CD4-positive, alpha-beta T cell treated with Interleukin-6 at 100 ng/mL for 8 hours (primary cell): ENCODE results near the gene ADAMTSL5.
"Not testable (repeated sequence)": the region's sequence is repeated elsewhere in the genome, so short reads cannot be mapped to it uniquely, and the experiment has no call there.

Experiments used
- DNase-seq: peaks from one replicate; pipeline ENCODE4 v3.0.0-alpha.2; 2020; ENCODE audit warnings: mixed read lengths, low spot score

ADAMTSL5 gene

DNA sequence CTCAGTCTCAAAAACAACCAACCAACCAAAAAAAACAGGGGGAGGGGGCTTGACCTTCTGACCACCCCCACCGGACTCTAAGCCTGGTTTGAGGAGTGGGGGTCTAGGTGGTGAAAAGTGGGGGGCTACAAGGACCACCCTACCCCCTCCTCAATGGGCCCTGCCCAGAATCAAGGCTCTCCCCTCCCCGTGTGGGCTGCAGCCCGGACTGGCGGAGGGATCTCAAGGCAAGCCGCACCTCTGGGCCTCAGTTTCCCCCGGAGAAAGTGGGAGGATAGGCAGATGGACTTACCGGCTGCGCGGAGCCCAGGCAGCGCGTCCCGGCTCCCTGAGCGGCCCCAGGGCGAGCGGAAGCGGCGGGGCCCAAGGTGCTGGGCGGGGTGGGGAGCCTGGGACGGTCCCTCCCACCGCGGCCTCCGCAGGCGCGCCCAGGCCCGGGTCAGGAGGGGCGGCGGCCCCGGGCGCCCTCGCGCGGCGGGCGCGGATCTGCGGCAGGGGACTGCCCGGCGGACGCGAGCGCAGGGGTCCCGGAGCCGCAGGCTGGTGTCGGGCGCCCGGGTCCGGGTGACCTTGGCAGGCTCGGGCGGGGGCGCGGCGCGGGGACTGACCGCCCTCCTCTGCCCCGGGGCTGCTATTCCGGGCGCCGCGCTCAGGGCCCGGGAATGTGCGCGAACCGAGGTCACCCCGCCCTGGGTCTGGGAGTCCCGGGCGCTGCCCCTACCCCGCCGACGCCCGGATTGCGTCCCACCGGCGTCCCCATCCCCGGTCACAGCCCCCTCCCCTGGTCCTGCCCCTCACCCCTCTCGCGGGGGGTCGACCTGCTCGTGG is at the start of gene ADAMTSL5:
ADAMTSL5 (minus strand) TSS at position 349 of the 828 bp plus-strand sequence. CDS start 2,076 bp downstream, outside the sequence.
- DNase-seq, result peak; percentile 67

DNA sequence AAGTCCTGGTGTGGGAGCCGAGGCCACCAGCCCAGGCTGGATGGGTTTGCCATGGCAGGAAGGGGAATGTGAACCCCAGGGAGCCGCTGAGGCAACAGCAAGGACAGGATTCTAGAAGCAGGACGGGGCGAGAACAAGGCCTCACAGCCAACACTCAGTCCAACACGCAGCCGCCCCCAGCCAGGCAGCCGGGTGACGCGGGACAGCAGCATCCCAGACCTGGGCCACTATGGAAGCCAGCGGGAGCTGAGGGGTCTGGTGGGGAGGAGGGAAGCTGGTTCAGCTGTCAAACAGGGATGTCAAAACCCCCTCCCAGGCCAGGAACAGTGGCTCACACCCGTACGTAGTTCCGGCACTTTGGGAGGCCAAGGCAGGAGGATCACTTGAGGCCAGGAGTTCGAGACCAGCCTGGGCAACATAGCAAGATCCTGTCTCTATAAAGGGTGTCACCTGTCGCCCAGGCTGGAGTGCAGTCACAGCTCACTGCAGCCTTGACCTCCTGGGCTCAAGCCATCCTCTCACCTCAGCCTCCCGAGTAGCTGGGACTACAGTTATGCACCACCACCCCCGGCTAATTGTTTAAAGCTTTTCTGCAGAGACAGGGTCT is 48.5 kb upstream of the ADAMTSL5 start:
- no peak for DNase-seq

DNA sequence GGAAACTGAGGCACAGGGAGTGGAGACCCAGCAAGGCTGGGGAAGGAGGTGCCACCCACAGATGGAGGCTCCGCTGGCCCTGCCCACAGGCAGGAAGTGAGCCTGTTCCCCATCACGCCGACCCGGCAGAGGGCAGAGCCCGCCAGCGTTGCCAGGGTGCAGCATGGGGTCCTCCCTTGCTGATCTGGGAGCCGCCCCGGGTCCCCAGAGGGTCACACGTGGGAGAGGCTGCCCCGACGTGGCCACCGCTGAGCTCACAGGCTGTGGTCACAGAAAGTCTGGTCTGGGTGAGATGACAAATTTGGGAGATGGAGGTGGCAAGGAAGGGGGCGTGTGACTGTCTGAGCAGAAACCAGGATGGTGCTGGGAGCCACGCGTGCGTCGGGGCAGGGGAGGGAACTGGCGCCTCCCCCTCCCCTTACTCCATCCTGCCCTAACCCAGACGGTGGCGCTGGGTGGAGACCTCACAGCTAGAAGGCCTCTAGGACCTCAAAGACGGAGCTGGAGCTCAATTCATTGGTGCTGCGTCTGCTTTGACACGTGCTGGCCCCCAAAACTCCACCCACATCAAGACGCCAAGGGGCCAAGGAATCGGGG is 47.6 kb upstream of the ADAMTSL5 start:
- DNase-seq, result no peak

GRCh38 chr19:1558552-1558951 is 45.7 kb upstream of the ADAMTSL5 start:
- DNase-seq, result no peak

DNA sequence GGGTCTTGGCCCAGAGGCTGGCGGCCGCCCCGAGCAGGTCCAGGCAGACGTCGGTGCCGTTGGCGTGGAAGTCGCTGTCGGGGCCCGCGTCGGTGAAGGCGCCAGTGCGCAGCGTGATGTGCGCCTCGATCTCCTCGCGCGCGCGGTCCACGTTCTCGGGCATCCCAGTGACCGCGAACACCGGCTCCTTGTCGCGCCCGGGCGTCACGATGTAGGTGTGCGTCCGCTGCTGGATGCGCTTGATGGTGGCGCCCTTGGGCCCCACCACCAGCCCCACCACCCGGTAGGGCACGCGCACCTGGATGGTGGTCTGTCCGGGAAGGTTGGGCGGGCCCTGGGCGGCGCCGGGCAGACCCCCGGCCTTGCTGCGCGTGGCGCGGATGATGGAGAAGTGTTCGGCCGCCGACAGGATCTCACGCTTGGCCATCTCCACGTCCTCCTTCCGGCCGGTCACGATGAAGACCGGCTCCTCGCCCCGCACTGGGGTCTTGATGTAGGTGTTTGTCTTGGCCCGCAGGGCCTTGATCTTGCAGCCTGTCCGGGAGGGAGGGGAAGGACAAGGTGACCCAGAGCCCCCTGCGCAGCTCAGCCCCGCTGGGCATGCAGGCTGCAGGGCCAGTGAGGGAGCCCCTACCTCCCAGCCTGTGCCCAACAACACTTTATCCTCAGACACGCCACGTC is 43.7 kb upstream of the ADAMTSL5 start:
- no peak for DNase-seq

DNA sequence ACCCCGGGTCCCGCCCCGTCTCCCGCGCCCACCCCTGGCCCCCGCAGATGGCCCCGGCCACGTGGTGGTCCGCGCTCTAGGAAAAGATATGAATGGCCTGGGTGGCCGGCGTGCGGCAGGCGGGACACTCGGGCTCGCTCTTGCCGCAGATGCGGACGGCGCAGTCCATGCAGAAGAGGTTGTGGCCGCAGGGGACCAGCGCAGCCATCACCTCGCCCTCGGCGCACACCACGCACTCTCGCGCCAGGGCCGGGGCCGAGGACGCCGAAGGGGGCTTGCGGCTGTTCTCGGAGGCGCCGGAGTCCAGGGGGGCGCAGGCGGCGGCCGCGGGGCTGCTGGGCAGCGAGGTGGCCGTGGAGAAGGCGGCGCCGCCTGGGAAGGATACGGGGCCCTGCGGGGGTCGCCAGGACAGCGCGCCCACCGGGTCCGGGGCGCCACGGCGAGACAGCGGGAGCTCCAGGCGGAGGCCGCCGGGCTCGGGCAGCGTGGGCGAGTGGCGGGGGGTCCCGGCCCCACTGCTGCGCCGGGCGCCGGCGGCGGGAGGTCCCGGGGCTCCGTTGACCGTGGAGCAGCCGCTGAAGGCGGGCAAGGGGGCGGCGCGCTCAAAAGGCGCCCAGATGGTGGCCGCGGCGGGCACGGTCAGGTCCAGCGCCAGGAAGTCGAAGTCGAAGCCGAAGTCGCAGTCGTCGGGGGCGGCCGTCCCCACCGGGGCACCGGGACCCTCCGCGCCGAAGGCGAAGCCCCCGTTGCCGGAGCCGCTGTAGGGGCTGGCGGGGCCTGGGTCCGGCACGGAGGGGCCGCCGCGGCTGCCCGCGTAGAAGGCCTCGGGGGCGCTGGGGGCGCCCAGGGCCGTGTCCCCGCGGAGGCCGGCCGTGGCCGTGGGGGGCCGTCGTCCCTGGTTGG is 42.9 kb upstream of the ADAMTSL5 start:
- DNase-seq, result no peak

DNA sequence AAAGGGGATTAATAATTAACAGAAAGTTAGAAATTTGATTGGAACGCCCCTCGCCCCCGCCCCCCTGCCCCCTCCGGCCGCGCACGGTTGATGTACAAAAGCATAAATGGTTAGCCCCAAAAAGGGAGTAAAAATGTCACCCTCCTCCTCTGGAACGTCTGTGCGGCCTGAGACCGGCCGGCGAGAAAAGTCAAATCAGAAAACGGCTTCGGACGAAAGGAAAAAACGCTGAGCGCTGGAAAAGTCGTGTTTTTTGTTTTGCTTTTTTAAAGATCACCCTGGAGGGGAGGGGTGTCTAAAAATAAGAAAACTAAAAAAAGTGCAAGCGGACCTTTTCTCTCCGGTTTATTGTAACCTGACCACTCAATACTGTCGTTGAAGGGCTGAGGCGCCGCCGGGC is 42.1 kb upstream of the ADAMTSL5 start:
- no peak for DNase-seq

- no peak for DNase-seq
These were observed 40.6 kb upstream of the ADAMTSL5 start for GRCh38 chr19:1553415-1553814.

GRCh38 chr19:1551068-1552040 is 38.5 kb upstream of the ADAMTSL5 start:
- no peak for DNase-seq

DNA sequence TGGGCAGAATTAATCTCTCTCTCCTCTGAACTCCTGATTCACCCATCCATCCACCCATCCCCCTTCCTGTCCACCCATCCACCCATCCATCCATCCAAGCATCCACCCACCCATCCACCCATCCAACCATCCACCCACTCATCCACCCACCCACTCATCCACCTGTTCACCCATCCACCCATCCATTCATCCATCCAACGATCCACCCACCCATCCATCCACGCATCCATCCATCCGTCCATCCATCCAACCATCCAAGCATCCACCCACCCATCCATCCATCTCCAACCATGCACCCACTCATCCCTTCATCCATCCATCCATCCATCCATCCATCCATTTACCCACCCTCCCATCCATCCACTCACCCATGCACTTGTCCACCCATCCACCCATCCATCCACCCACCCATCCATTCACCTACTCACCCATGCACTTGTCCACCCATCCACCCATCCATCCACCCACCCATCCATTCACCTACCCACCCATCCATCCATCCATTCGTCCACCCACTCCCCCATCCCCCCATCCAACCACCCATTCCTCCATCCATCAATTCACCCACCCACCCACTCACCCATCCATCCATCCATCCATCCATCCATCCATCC is 36.6 kb upstream of the ADAMTSL5 start:
- no peak for DNase-seq

DNA sequence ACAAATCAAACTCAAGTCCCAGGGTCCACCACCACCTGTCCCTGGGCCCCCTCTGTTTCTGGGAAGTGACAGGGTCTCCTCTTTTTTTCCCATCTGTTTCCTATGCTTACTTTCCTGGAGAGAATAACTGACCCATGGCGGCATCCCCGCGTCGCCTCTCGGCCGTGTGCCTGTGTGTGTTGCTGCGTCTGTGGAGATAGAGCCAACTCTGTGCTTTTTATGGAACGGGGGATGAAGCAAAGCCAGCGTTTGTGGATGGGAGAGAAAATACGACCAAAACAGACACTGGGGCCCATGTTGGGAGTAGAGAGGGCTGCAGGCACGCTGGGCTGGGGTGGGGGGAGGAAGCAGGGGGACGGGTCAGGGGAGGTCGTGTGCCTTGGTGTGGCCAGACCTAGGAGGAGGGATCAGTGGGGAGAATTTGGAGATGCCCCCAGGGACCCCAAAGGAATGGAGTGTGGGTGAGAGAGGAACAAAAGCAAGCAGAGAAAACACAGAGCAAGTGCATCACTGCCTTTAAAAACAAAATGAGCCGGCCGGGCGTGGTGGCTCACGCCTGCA is 27.6 kb upstream of the ADAMTSL5 start:
- no peak for DNase-seq

GRCh38 chr19:1539749-1540148 is 26.9 kb upstream of the ADAMTSL5 start:
- not testable (repeated sequence) for DNase-seq

GRCh38 chr19:1538978-1539377 is 26.2 kb upstream of the ADAMTSL5 start:
- DNase-seq, result no peak

DNA sequence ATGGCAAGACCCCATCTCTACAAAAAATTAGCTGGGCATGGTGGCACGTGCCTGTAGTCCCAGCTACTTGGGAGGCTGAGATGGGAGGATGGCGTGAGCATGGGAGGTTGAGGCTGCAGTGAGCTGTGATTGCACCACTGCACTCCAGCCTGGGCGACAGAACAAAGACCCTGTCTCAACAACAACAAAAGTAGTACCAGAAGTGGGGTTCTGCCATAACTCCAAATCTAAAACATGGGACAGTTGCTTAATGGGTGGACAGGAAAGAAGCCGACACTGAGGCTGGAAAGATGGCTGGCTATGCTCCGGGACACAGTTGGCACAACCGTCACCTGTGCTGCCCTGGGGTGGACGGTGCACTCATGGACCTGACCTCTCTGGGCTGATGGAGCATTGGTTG is 22.9 kb upstream of the ADAMTSL5 start:
- not testable (repeated sequence) for DNase-seq

GRCh38 chr19:1534972-1535371 is 22.2 kb upstream of the ADAMTSL5 start:
- DNase-seq, result no peak

GRCh38 chr19:1533510-1534150 is 20.8 kb upstream of the ADAMTSL5 start:
- DNase-seq, result no peak

DNA sequence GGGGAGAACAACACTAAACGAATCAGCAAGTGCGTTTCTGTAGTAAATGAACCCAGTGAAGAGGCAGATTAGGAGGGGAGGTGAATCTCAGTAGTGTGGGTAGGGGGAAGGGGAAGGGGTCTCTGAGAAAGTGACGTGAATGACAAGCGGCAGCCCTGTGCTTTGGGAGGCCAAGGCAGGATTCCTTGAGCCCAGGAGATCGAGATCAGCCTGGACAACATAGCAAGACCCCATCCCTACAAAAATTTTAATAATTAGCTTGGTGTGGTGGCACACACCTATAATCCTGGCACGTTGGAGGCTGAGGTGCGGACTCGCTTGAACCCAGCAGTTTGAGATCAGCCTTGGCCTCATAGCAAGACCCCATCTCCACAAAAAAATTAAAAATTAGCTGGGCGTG is 19.2 kb upstream of the ADAMTSL5 start:
- no peak for DNase-seq

DNA sequence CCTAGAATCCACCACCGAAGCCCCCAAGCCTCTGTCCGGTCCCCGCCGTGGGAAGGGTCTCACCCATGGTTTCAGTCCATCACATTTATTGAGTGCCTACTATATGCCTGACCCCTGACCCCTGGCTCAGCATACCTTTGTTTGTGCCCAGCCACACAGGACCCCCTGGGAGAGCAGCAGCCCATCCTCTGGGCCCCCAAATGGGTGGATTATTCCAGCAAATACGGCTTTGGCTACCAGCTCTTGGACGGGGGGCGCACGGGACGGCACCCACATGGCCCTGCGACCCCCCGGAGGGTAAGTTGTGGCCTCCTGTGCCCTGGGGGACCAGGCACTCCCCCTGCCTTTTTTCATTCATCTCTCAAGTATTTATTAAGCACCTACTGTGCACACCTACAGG is 18.8 kb upstream of the ADAMTSL5 start:
- no peak for DNase-seq

DNA sequence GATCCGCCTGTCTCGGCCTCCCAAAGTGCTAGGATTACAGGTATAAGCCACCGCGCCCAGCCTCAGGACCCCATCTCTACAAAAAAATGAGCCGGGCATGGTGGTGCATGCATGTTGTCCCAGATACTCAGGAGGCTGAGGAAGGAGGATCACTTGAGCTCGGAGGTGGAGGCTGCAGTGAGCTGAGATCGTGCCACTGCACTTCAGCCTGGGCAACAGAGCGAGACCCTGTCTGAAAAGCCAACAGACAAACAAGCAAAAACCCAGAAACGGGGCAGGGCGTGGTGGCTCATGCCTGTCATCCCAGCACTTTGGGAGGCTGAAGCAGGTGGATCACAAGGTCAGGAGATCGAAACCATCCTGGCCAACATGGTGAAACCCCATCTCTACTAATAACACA is 18.0 kb upstream of the ADAMTSL5 start:
- not testable (repeated sequence) for DNase-seq
